RWPE1 (cell line): ENCODE measurements around the gene MED9.
"Not testable (repeated sequence)": the region's sequence is repeated elsewhere in the genome, so short reads cannot be mapped to it uniquely, and the experiment has no call there.

Source experiments
- CTCF ChIA-PET: fragments of 350-600 bp; sonication (Branson Sonifier 250); formaldehyde crosslinking; extraction: SDS; loops from one replicate; lab custom pipeline; 2021; lab: Yijun Ruan, JAX
- POLR2A ChIA-PET: fragments of 400-600 bp; formaldehyde crosslinking; extraction: SDS; loops from one replicate; lab custom pipeline; 2020; ENCODE audit warnings: antibody characterized with exemption; ENCODE audit not compliant: low non-redundant PET; lab: Yijun Ruan, JAX
- DNase-seq: peaks from one replicate; pipeline ENCODE4 v3.0.0; 2012; ENCODE audit warnings: low spot score
- H3K27ac ChIP-seq: fragments of 450-650 bp; 2 replicates; pipeline ENCODE4 v1.5.1; 2017
- TF ChIP-seq, protein P1 (sequence below): fragments of 450-650 bp; conservative IDR thresholded peaks from 2 replicates; pipeline ENCODE4 v1.5.1; 2017; ENCODE audit warnings: low read depth, mild to moderate bottlenecking

The MED9 gene

DNA sequence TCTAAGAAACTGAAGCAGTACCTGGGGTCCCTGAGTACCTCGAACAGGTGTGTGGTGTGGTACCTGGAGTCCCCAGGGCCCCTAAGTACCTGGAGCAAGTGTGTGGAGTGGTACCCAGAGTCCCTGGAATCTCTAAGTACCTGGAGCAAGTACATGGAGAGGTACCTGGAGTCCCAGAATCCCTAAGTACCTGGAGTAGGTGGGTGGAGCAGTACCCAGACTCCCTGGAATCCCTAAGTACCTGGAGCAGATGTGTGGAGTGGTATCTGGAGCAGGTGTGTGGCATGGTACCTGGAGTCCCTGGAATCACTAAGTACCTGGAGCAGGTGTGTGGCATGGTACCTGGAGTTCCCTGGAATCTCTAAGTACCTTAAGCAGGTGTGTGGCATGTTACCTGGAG, 22.5 kb upstream of the MED9 start:
- ChIA-PET POLR2A (no interaction called here), CTCF (no interaction called here)
- TF ChIP-seq, protein P1, sequence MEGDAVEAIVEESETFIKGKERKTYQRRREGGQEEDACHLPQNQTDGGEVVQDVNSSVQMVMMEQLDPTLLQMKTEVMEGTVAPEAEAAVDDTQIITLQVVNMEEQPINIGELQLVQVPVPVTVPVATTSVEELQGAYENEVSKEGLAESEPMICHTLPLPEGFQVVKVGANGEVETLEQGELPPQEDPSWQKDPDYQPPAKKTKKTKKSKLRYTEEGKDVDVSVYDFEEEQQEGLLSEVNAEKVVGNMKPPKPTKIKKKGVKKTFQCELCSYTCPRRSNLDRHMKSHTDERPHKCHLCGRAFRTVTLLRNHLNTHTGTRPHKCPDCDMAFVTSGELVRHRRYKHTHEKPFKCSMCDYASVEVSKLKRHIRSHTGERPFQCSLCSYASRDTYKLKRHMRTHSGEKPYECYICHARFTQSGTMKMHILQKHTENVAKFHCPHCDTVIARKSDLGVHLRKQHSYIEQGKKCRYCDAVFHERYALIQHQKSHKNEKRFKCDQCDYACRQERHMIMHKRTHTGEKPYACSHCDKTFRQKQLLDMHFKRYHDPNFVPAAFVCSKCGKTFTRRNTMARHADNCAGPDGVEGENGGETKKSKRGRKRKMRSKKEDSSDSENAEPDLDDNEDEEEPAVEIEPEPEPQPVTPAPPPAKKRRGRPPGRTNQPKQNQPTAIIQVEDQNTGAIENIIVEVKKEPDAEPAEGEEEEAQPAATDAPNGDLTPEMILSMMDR: no peak
- DNase-seq: no peak
- H3K27ac ChIP-seq: no peak overlapping the region

- H3K27ac ChIP-seq, DNase-seq, POLR2A ChIA-PET, CTCF ChIA-PET: not testable (repeated sequence)
These were observed 22.1 kb upstream of the MED9 start for GRCh38 chr17:17454700-17455099.

- DNase-seq: no peak
- CTCF ChIA-PET: no interaction called here
- POLR2A ChIA-PET: no interaction called here
- no peak overlapping the region for H3K27ac ChIP-seq
- TF ChIP-seq, protein P1: no peak
These were observed 21.6 kb upstream of the MED9 start for GRCh38 chr17:17455173-17455572.

DNA sequence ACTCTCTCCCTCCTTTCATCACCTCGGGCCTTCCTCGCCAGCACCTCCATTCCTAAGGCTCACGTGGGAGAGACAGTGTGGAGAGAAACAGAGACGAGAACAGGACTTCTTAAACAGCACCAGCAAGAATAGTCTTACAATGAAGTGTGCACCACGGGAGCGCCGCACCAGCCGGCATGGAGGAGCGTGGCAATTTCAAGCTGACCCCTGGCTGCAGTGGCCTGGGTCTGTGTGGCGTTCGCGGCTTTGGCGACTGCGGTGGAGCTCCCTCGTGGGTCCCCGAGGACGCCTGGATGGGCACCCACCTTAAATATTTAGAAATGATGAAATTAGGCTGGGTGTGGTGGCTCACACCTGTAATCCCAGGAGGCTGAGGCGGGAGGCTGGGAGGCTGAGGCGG, 20.5 kb upstream of the MED9 start:
- DNase-seq: no peak
- POLR2A ChIA-PET: no interaction called here
- TF ChIP-seq, protein P1: no peak
- no peak overlapping the region for H3K27ac ChIP-seq
- CTCF ChIA-PET: interaction anchor here (0.7 kb wide), 1 partner anchor 17 kb away, joined by 3 read pairs; no protein-coding TSS in a partner anchor

DNA sequence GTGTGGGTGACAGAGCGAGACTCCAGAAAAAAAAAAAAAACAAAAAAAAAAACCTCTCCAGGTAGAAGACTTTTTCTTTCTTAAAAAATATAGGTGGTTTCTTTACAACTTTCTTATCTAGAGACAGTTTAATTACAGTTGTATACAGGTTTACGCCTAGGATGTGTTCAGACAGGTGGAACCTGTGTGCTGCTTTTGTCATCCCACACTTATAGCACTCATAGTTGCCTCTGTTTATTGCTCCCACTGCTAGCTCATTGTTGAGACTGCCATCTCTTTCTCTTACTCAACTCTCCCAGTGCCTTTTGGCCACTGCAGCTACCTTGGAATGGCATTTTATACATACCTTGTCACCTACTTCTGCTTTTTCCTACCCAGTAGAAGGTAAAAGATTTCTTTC, 19.1 kb upstream of the MED9 start:
- no peak overlapping the region for H3K27ac ChIP-seq
- CTCF ChIA-PET: no interaction called here
- POLR2A ChIA-PET: no interaction called here
- TF ChIP-seq, protein P1: no peak
- DNase-seq: no peak

DNA sequence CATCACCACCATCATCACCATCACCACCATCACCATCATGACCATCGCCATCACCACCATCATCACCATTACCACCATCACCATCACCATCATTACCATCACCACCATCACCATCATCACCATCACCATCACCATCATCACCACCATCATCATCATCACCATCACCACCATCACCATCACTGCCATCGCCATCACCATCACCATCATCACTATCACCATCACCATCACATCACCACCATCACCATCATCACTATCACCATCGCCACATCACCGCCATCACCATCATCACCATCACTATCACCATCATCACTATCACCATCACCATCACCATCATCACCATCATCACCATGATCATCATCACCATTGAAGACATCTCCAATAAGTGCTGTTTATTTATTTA, 16.8 kb upstream of the MED9 start:
- no peak for DNase-seq
- ChIA-PET CTCF (no interaction called here), POLR2A (no interaction called here)
- no peak overlapping the region for H3K27ac ChIP-seq
- TF ChIP-seq, protein P1: no peak

DNA sequence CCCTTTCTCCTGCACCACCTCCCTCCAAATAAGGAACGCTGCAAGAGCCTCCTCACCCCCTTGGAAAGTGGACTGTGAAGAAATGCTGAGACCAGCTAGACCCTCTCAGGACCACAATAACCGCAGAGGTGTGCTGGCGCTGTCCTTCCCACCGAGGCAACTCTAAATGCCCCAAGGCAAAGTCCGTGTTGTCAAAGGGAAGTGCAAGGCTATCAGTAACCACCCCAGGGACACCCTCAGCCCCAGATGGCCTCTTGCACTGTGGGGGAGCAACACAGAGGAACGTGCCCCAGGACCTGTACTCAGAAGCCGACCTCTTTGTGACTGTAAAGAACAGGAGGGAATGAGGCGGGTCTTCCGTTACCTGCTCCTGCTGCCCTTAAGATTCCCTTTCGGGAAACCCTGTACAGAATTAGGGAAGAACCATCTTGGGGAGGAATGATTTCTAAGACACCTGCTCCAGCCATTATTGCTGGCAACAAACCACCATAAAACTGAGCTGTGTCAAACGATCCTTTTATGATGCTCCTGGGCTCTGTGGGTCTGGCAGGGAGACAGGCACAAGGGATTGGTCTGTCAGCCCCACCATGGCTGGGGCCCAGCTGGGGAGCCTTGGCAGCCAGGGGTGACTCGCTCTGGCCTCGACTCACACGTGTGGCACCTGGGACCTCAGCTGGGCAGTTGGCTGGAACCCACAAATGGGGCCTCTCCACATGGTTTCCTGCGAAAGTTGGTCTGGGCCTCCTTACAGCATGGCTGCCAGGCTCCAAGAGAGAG, 14.6 kb upstream of the MED9 start:
- ChIA-PET POLR2A (no interaction called here), CTCF (interaction anchor here (0.5 kb wide), 1 partner anchor 459 kb away, joined by 3 read pairs; no protein-coding TSS in a partner anchor)
- no peak overlapping the region for H3K27ac ChIP-seq
- DNase-seq: no peak
- TF ChIP-seq, protein P1: no peak
